K562 (cell line): ENCODE results near the gene IFNK. TPM values are rescaled to one million over a fixed set of nuclear protein-coding genes. Genes with fewer than 3 reads are reported as not detected.

Source experiments
- ATAC-seq: fragments of 200-7000 bp; cut with Tn5 transposase; 3 replicates; pipeline ENCODE4 v1.9.1; 2020; ENCODE audit warnings: moderate library complexity
- BruUV-seq: library from RNA; stranded (reverse); fragments of 400-500 nt; replicated peaks from 2 replicates; lab custom pipeline; 2021; lab: Mats Ljungman, UMichigan
- CTCF ChIA-PET: fragments of 300-600 bp; formaldehyde crosslinking; extraction: SDS; loops from one replicate; lab custom pipeline; 2021; ENCODE audit warnings: low intra/inter-chr PET ratio; lab: Yijun Ruan, JAX
- POLR2A ChIA-PET: fragments of 300-600, 350-650 bp; sonication (Branson Sonifier 250); formaldehyde crosslinking; extraction: SDS; loops from one replicate; lab custom pipeline; 2021; ENCODE audit warnings: antibody characterized with exemption, inconsistent platforms; lab: Yijun Ruan, JAX
- DNase-seq, 4 experiments: peaks; one replicate each; pipeline versions ENCODE4 v3.0.0 to v3.0.0-alpha.2; 2011 to 2018; ENCODE audit warnings: low spot score in 3 of 4, mixed read lengths in 3 of 4; ENCODE audit errors: extremely low read depth in 1 of 4
- FAIRE-seq: peaks from 2 replicates; lab custom pipeline; 2011; peaks lifted over from hg19 to GRCh38; lab: Jason Lieb, UNC
- H2AFZ ChIP-seq: 2 replicates; pipeline ENCODE4 v1.6.0; 2011; ENCODE audit warnings: low read depth, low read length, control low read depth, inconsistent platforms
- H3K27ac ChIP-seq: fragments of 200-600 bp; 3 replicates; pipeline ENCODE4 v1.8.0; 2011; ENCODE audit warnings: low read depth, mild to moderate bottlenecking, control low read depth, inconsistent platforms, low read length, moderate library complexity, mixed read lengths; ENCODE audit errors: extremely low read depth
- H3K27me3 ChIP-seq, 2 experiments: fragments of 300-600 bp in 1 of 2; 2 replicates in 1 of 2; 3 replicates in 1 of 2; pipeline versions ENCODE4 v1.6.0 to v1.8.0; 2011; ENCODE audit warnings: inconsistent platforms in 2 of 2, low read length in 2 of 2, mild to moderate bottlenecking in 1 of 2, mixed read lengths in 1 of 2, moderate library complexity in 1 of 2; ENCODE audit not compliant: control insufficient read depth in 2 of 2, insufficient read depth in 2 of 2
- H3K36me3 ChIP-seq: fragments of 300-600 bp; 3 replicates; pipeline ENCODE4 v1.8.0; 2011; ENCODE audit warnings: mild to moderate bottlenecking, low read length, inconsistent platforms; ENCODE audit not compliant: control insufficient read depth, insufficient read depth
- H3K4me1 ChIP-seq, 2 experiments: fragments of 200-600 bp in 1 of 2; replicated peaks in 1 of 2; 2 replicates in 1 of 2; 3 replicates in 1 of 2; pipeline versions ENCODE4 v1.5.1 to v1.8.0; 2011; ENCODE audit warnings: inconsistent platforms in 2 of 2, low read length in 2 of 2, mild to moderate bottlenecking in 1 of 2, mixed read lengths in 1 of 2, moderate library complexity in 1 of 2; ENCODE audit not compliant: control insufficient read depth in 2 of 2, insufficient read depth in 2 of 2
- H3K4me2 ChIP-seq: 2 replicates; pipeline ENCODE4 v1.6.1; 2011; ENCODE audit warnings: low read length, control low read depth, inconsistent platforms, mixed read lengths; ENCODE audit not compliant: insufficient read depth
- H3K4me3 ChIP-seq: fragments of 200-600 bp; sonication (generic), shearing (Covaris generic); 2 replicates; pipeline ENCODE4 v1.5.1; 2016; ENCODE audit warnings: control low read depth, inconsistent platforms
- H3K79me2 ChIP-seq: fragments of 200-600 bp; 3 replicates; pipeline ENCODE4 v1.8.0; 2011; ENCODE audit warnings: low read length, inconsistent platforms; ENCODE audit not compliant: control insufficient read depth, insufficient read depth
- H3K9ac ChIP-seq, 2 experiments: 2 replicates each; pipeline versions ENCODE4 v1.6.0 to v1.6.1; 2011; ENCODE audit warnings: low read depth in 2 of 2, low read length in 2 of 2, control low read depth in 1 of 2, inconsistent platforms in 1 of 2, mild to moderate bottlenecking in 1 of 2, mixed read lengths in 1 of 2; ENCODE audit not compliant: insufficient read depth in 1 of 2
- H3K9me1 ChIP-seq: one replicate; pipeline ENCODE4 v1.6.0; 2011; ENCODE audit warnings: inconsistent platforms, mild to moderate bottlenecking, low read length, moderate library complexity; ENCODE audit not compliant: control insufficient read depth, insufficient read depth
- H3K9me3 ChIP-seq: replicated peaks from 2 replicates; pipeline ENCODE4 v1.5.1; 2011; ENCODE audit warnings: low read depth, low read length, inconsistent platforms; ENCODE audit not compliant: control insufficient read depth, insufficient read depth
- H4K20me1 ChIP-seq: replicated peaks from 2 replicates; pipeline ENCODE4 v1.6.1; 2011; ENCODE audit warnings: low read length, inconsistent platforms, mixed read lengths; ENCODE audit not compliant: control insufficient read depth, insufficient read depth
- ADNP ChIP-seq: fragments of 200-800 bp; sonication (Bioruptor generic); IDR thresholded peaks from 2 replicates; pipeline ENCODE4 v1.6.1; 2016; ENCODE audit warnings: missing genetic modification characterization, missing compliant biosample characterization
- HNRNPH1 ChIP-seq: fragments of 200-400 bp; formaldehyde crosslinking; optimal IDR thresholded peaks from 2 replicates; pipeline ENCODE3; 2017; ENCODE audit warnings: low read depth, mild to moderate bottlenecking, low read length, moderate library complexity
- HOXB6 ChIP-seq: fragments of 250-450 bp; sonication (Bioruptor Pico); IDR thresholded peaks from 2 replicates; pipeline ENCODE4 v1.5.1; 2022; ENCODE audit warnings: mild to moderate bottlenecking, borderline replicate concordance
- KDM5B ChIP-seq: fragments of 200-600 bp; sonication (generic); IDR thresholded peaks from 2 replicates; pipeline ENCODE4 v1.6.1; 2012; ENCODE audit warnings: low read depth, mild to moderate bottlenecking, moderate library complexity, low read length, control low read depth, inconsistent platforms; ENCODE audit not compliant: insufficient replicate concordance
- KLF1 ChIP-seq: fragments of 450-650 bp; IDR thresholded peaks from 2 replicates; pipeline ENCODE4 v1.6.1; 2016; ENCODE audit warnings: missing genetic modification characterization, missing compliant biosample characterization
- NR0B1 ChIP-seq: fragments of 450-650 bp; IDR thresholded peaks from one replicate; pipeline ENCODE4 v1.6.1; 2018; ENCODE audit warnings: mild to moderate bottlenecking, moderate library complexity; ENCODE audit not compliant: partially characterized antibody
- RBM15 ChIP-seq: fragments of 200-400 bp; formaldehyde crosslinking; IDR thresholded peaks from 2 replicates; pipeline ENCODE4 v1.6.1; 2018; ENCODE audit warnings: mild to moderate bottlenecking, low read length, moderate library complexity; ENCODE audit not compliant: insufficient read depth
- SREBF2 ChIP-seq: sonication (generic); formaldehyde crosslinking; IDR thresholded peaks from 2 replicates; pipeline ENCODE4 v1.4.0; 2020; ENCODE audit warnings: mild to moderate bottlenecking, missing genetic modification reagents
- TAF7 ChIP-seq: fragments of 450-650 bp; IDR thresholded peaks from 2 replicates; pipeline ENCODE4 v1.6.1; 2016; ENCODE audit warnings: missing genetic modification characterization, missing compliant biosample characterization
- ZBTB34 ChIP-seq: fragments of 250-450 bp; sonication (Bioruptor Pico); IDR thresholded peaks from 2 replicates; pipeline ENCODE4 v1.8.0; 2021; ENCODE audit warnings: mild to moderate bottlenecking, moderate library complexity
- WGBS: fragments of 100-300 bp; shearing (Covaris generic); methylation state at CpG from one replicate; pipeline ENCODE4 v1.1.6; 2016; ENCODE audit warnings: low coverage, mixed read lengths; ENCODE audit not compliant: insufficient coverage; ENCODE audit errors: missing lambda C conversion rate; 5-methylcytosine and 5-hydroxymethylcytosine counted together
- in situ Hi-C: fragments of 300-500 bp; cut with MboI; formaldehyde crosslinking; loops from 4 replicates; pipeline ENCODE4 v1.15.0; 2018; ENCODE audit warnings: inconsistent platforms, mixed read lengths
- intact Hi-C: fragments of 100-400 bp; cut with micrococcal nuclease; formaldehyde crosslinking; loops from 2 replicates; pipeline ENCODE4 v1.14.2; 2022
- polyA plus RNA-seq, 8 experiments: library from polyadenylated mRNA; depleted of rRNA in 4 of 8; stranded (reverse) in 5 of 8; unstranded in 3 of 8; fragments of >200 nt; fragmentation: Nextera tagmentation in 2 of 8; fragmentation: Illumina TruSeq in 1 of 8; extraction: Ambion mirVana in 2 of 8; extraction: Trizol in 1 of 8; gene quantifications; 2 replicates each; pipeline versions ENCODE4 v1.2.1 to v1.2.3, GENCODE V29; 2011 to 2014; ENCODE audit warnings: inconsistent platforms in 1 of 8, missing spikeins in 1 of 8
- total RNA-seq, 7 experiments: library from RNA; depleted of rRNA in 6 of 7; stranded (reverse); fragments of >200 nt in 6 of 7; fragmentation: Illumina TruSeq in 2 of 7; extraction: Trizol in 2 of 7; gene quantifications; 2 replicates each; pipeline versions ENCODE4 v1.2.1 to v1.2.3, GENCODE V29; 2011 to 2021; ENCODE audit warnings: low replicate concordance in 1 of 7
- TF ChIP-seq, protein P1 (sequence below): fragments of 450-650 bp; conservative IDR thresholded peaks from 2 replicates; pipeline ENCODE4 v1.6.1; 2016; ENCODE audit warnings: missing genetic modification characterization, low read depth, mild to moderate bottlenecking, control low read depth, missing compliant biosample characterization
- TF ChIP-seq, protein P2 (sequence below): fragments of 250-450 bp; sonication (Bioruptor Pico); IDR thresholded peaks from 2 replicates; pipeline ENCODE4 v1.4.0; 2020; ENCODE audit warnings: mild to moderate bottlenecking, moderate library complexity, borderline replicate concordance

IFNK gene
- total and polyA plus RNA-seq, 9 of the 15 experiments (the other 6 are each of a cell fraction or from before 2014, with no cell fraction given), result 0.11 TPM; not detected in 8

DNA sequence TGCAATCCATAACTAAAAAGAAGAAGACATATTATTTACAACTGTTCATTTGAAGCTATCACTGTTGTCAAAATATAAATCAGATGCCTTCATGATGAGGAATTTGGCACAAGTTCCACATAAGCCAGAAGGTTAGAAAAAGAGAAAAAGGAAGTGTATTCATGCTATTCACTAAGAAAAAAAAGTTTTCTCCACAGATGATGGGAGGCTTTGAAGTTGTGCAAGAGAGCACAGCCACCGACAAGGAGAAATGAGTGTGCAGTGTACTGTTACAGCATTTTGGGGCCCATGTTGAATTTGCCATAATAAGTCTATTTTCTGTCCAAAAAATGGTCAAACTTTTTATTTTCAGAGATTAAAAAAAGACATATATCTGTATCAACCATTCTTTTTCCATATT lies 32.9 kb upstream of the IFNK start (continued):
- no peak for TF ChIP-seq NR0B1
- no peak for TF ChIP-seq HOXB6 (CRISPR knock-in tag)
- TF ChIP-seq SREBF2 (CRISPR knock-in tag), result no peak
- TF ChIP-seq, protein P1, sequence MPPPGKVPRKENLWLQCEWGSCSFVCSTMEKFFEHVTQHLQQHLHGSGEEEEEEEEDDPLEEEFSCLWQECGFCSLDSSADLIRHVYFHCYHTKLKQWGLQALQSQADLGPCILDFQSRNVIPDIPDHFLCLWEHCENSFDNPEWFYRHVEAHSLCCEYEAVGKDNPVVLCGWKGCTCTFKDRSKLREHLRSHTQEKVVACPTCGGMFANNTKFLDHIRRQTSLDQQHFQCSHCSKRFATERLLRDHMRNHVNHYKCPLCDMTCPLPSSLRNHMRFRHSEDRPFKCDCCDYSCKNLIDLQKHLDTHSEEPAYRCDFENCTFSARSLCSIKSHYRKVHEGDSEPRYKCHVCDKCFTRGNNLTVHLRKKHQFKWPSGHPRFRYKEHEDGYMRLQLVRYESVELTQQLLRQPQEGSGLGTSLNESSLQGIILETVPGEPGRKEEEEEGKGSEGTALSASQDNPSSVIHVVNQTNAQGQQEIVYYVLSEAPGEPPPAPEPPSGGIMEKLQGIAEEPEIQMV, result no peak
- TF ChIP-seq KLF1 (tag), result no peak

DNA sequence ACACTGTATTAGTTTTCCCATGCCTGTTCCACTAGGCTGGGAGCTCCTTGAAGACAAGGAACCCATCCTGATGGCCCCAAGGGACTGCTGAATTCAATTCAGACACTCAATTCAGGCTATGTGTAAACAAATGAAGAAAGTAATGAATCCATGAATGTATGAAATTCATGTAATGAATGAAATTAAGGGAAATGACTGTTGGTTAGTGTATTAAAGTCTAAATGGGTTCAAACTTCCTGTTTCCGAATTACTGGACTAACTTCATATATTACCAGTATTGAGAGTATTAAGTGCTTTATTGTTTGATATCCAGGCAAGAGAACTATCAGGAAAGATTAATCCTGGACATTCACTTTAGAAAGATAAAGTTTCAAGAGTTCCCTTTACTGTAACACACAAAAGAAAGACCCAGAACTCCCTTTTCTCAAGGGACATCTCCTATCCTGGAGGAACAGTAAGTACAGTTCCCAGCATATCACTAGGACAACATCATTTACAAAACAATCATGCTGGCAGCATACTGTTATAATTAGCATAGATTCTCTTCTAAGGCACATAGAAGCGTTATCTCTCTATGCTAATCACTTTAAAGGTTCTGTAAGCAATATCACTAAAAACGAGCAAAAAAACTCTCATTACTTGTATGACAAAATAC lies 28.5 kb upstream of the IFNK start:
- no peak overlapping the region for H2AFZ ChIP-seq
- intact Hi-C loops, result no loop called here
- H3K4me1 ChIP-seq, result peaks cover 0 to 13% of the 10 kb centered on the region in 2 experiments; a peak in 3 of 5 replicates
- H3K9me3 ChIP-seq, result no peaks in the 10 kb centered on the region
- H3K36me3 ChIP-seq, result 0 out of 3 replicates have a peak, but pooled peaks cover under 1% of the 10 kb centered on the region
- ChIA-PET CTCF (no interaction called here), POLR2A (no interaction called here)
- H4K20me1 ChIP-seq, result no peaks in the 10 kb centered on the region
- H3K4me3 ChIP-seq, result no peak overlapping the region
- H3K27me3 ChIP-seq, result no peaks in the 10 kb centered on the region
- H3K27ac ChIP-seq, result no peak overlapping the region
- FAIRE-seq (no peak), ATAC-seq (no peak), DNase-seq (no peak)
- H3K9ac ChIP-seq, result no peak overlapping the region
- H3K4me2 ChIP-seq, result no peak overlapping the region
- 83% methylated on average over 1 of the region's 3 CpGs for WGBS
- in situ Hi-C loops, result no loop called here
- BruUV-seq, result no TSS peak
- H3K79me2 ChIP-seq, result peaks cover 58% of the 10 kb centered on the region
- H3K9me1 ChIP-seq, result no peaks in the 10 kb centered on the region
- TF ChIP-seq RBM15 (no peak), ADNP (no peak), KDM5B (no peak), ZBTB34 (CRISPR knock-in tag) (no peak), HNRNPH1 (no peak), TAF7 (tag) (no peak)
- TF ChIP-seq, protein P2, sequence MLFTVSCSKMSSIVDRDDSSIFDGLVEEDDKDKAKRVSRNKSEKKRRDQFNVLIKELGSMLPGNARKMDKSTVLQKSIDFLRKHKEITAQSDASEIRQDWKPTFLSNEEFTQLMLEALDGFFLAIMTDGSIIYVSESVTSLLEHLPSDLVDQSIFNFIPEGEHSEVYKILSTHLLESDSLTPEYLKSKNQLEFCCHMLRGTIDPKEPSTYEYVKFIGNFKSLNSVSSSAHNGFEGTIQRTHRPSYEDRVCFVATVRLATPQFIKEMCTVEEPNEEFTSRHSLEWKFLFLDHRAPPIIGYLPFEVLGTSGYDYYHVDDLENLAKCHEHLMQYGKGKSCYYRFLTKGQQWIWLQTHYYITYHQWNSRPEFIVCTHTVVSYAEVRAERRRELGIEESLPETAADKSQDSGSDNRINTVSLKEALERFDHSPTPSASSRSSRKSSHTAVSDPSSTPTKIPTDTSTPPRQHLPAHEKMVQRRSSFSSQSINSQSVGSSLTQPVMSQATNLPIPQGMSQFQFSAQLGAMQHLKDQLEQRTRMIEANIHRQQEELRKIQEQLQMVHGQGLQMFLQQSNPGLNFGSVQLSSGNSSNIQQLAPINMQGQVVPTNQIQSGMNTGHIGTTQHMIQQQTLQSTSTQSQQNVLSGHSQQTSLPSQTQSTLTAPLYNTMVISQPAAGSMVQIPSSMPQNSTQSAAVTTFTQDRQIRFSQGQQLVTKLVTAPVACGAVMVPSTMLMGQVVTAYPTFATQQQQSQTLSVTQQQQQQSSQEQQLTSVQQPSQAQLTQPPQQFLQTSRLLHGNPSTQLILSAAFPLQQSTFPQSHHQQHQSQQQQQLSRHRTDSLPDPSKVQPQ (CRISPR knock-in tag), result no peak
